HEK293T (cell line): ENCODE results near the gene TRIM36.

Source experiments
- CTCF ChIA-PET: fragments of 350-600 bp; formaldehyde crosslinking; extraction: SDS; loops from one replicate; lab custom pipeline; 2021; ENCODE audit warnings: antibody characterized with exemption, inconsistent platforms; lab: Yijun Ruan, JAX
- POLR2A ChIA-PET: fragments of 350-600 bp; formaldehyde crosslinking; extraction: SDS; loops from one replicate; lab custom pipeline; 2020; ENCODE audit warnings: antibody characterized with exemption, inconsistent platforms; lab: Yijun Ruan, JAX
- DNase-seq: peaks from one replicate; pipeline ENCODE4 v3.0.0; 2012; ENCODE audit warnings: mixed read lengths; ENCODE audit errors: extremely low spot score
- ARNT ChIP-seq: fragments of 450-650 bp; IDR thresholded peaks from 2 replicates; pipeline ENCODE4 v1.6.1; 2017; ENCODE audit warnings: mild to moderate bottlenecking
- BHLHE40 ChIP-seq: fragments of 450-650 bp; IDR thresholded peaks from 2 replicates; pipeline ENCODE4 v1.6.1; 2016; ENCODE audit warnings: mild to moderate bottlenecking, moderate library complexity, borderline replicate concordance
- CTBP1 ChIP-seq: fragments of 450-650 bp; IDR thresholded peaks from 2 replicates; pipeline ENCODE4 v1.6.1; 2016; ENCODE audit warnings: borderline replicate concordance
- ELF4 ChIP-seq: fragments of 450-650 bp; IDR thresholded peaks from 2 replicates; pipeline ENCODE4 v1.6.1; 2017; ENCODE audit warnings: antibody characterized with exemption
- FOXA1 ChIP-seq: fragments of 450-650 bp; IDR thresholded peaks from 2 replicates; pipeline ENCODE4 v1.6.1; 2016; ENCODE audit warnings: mild to moderate bottlenecking
- FOXK2 ChIP-seq: fragments of 450-650 bp; IDR thresholded peaks from 2 replicates; pipeline ENCODE4 v1.6.1; 2016; ENCODE audit warnings: mild to moderate bottlenecking
- FOXM1 ChIP-seq: fragments of 450-650 bp; IDR thresholded peaks from 2 replicates; pipeline ENCODE4 v1.6.1; 2017; ENCODE audit warnings: mild to moderate bottlenecking, borderline replicate concordance
- HDGF ChIP-seq: fragments of 450-650 bp; IDR thresholded peaks from 2 replicates; pipeline ENCODE4 v1.6.1; 2017; ENCODE audit warnings: antibody characterized with exemption, borderline replicate concordance
- L3MBTL2 ChIP-seq: fragments of 450-650 bp; conservative IDR thresholded peaks from 2 replicates; pipeline ENCODE4 v1.6.1; 2016; ENCODE audit warnings: mild to moderate bottlenecking
- LEF1 ChIP-seq: fragments of 450-650 bp; IDR thresholded peaks from 2 replicates; pipeline ENCODE4 v1.6.1; 2017; ENCODE audit warnings: mild to moderate bottlenecking, borderline replicate concordance
- NFRKB ChIP-seq: fragments of 450-650 bp; IDR thresholded peaks from 2 replicates; pipeline ENCODE4 v1.6.1; 2016; ENCODE audit warnings: mild to moderate bottlenecking, moderate library complexity
- SP1 ChIP-seq: fragments of 450-650 bp; IDR thresholded peaks from 2 replicates; pipeline ENCODE4 v1.6.1; 2017
- SUZ12 ChIP-seq: fragments of 450-650 bp; IDR thresholded peaks from 2 replicates; pipeline ENCODE4 v1.6.1; 2016; ENCODE audit warnings: mild to moderate bottlenecking
- TARDBP ChIP-seq: fragments of 450-650 bp; IDR thresholded peaks from 2 replicates; pipeline ENCODE4 v1.6.1; 2016
- ZNF384 ChIP-seq: fragments of 450-650 bp; IDR thresholded peaks from 2 replicates; pipeline ENCODE4 v1.6.1; 2016
- TF ChIP-seq, protein P1 (sequence below): fragments of 450-650 bp; IDR thresholded peaks from 2 replicates; pipeline ENCODE4 v1.6.1; 2016

Gene TRIM36

GRCh38 chr5:115184770-115185169 lies 15.1 kb upstream of the TRIM36 start:
- POLR2A ChIA-PET = no interaction called here
- no peak for TF ChIP-seq ARNT
- no peak for TF ChIP-seq HDGF
- TF ChIP-seq ZNF384 = no peak
- TF ChIP-seq FOXM1 = no peak
- no peak for TF ChIP-seq L3MBTL2
- TF ChIP-seq LEF1 = no peak
- TF ChIP-seq BHLHE40 = no peak
- no peak for TF ChIP-seq FOXK2
- no peak for TF ChIP-seq FOXA1
- no peak for TF ChIP-seq TARDBP
- TF ChIP-seq SUZ12 = no peak
- TF ChIP-seq, protein P1, sequence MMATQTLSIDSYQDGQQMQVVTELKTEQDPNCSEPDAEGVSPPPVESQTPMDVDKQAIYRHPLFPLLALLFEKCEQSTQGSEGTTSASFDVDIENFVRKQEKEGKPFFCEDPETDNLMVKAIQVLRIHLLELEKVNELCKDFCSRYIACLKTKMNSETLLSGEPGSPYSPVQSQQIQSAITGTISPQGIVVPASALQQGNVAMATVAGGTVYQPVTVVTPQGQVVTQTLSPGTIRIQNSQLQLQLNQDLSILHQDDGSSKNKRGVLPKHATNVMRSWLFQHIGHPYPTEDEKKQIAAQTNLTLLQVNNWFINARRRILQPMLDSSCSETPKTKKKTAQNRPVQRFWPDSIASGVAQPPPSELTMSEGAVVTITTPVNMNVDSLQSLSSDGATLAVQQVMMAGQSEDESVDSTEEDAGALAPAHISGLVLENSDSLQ = no peak
- CTCF ChIA-PET = no interaction called here
- DNase-seq = no peak

GRCh38 chr5:115181757-115182156 lies 12.0 kb upstream of the TRIM36 start:
- POLR2A ChIA-PET = interaction anchor here (1.7 kb wide), 1 partner anchor 8 kb away, joined by 3 read pairs; no protein-coding TSS in a partner anchor
- TF ChIP-seq ARNT = no peak
- TF ChIP-seq SP1 = no peak
- CTCF ChIA-PET = no interaction called here
- no peak for DNase-seq

DNA sequence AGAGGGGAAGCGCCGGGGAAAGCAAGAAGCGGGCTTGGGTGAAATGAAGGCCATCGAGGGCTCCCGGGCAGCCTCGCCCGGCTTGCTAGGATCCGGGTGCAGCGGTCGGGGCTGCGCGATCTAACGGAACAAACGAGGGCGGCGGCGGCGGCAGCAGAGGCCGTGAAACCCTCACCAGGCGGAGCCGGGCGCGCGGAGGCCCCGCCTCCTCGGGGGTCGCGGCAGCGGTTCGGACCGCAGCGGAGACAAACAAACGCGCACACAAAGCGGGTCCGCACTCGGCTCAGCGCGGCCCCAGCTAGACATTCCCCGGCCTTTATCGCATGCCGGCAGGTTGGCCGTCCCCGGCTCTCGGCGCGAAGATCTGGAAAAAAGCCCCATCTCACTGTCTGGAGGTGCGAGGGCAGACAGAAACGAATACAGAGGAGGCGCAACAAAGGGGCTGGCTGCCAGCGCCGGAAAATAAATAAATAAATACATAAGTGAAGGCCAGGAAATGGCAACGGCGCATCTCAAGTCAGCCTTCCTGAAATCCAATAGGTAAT lies 10.5 kb upstream of the TRIM36 start:
- ChIA-PET POLR2A (interaction anchor here (1.0 to 1.3 kb wide), 2 partner anchors 10 kb away, joined by 4 to 6 read pairs; partner anchors contain the start of gene TRIM36), CTCF (no interaction called here)
- TF ChIP-seq TARDBP = no peak
- no peak for TF ChIP-seq CTBP1
- no peak for TF ChIP-seq BHLHE40
- TF ChIP-seq ARNT = no peak
- TF ChIP-seq HDGF = no peak
- TF ChIP-seq L3MBTL2 = peak; percentile 90
- no peak for TF ChIP-seq SUZ12
- peak; percentile 66 for DNase-seq

DNA sequence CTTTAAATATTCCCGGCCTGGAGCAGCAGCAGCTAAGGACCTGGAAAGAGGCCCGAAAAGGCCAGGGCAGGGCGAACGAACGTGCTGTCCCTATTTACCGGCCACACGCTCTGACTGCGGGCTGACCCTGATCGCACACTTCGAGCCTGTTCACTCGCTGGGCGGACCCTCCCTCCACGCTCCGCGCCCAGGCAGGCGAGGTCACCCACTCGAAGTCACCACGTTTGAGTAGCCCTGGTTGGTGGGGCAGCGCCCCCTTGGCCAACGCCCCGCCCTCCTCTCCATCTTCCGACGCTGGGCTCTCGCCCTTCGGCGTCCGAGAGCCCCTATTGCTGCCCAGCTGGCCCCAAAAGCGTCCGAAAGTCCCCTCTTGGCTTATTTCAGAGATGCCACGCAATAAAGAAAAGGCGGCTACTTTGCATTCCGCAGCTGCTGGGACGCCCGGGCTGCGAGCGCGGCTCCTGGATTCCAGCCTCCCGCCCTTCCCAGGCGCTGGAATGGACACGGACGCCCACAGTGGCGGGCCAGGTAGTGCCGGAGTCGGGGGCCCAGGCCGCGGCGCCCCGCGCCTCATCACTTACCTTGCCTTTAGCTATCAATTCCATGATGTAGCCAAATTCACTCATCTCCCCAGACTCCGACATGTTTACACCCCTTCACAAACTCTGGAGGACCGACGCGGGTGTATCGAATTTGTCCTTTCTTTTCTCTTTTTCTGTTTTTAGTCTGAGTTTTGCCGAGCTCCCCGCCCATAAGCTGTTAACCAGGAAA lies 9.9 kb upstream of the TRIM36 start:
- TF ChIP-seq ZNF384 (no peak), L3MBTL2 (no peak), SUZ12 (no peak), FOXM1 (no peak), TARDBP (no peak), SP1 (no peak), LEF1 (no peak), HDGF (no peak)
- TF ChIP-seq, protein P1 = no peak
- ChIA-PET CTCF (no interaction called here), POLR2A (interaction anchor here (1.3 kb wide), 1 partner anchor 10 kb away, joined by 6 read pairs; the partner anchor contains the start of gene TRIM36)
- DNase-seq = peak; percentile 23

GRCh38 chr5:115179030-115179393 lies 9.3 kb upstream of the TRIM36 start:
- no peak for TF ChIP-seq TARDBP
- TF ChIP-seq FOXM1 = no peak
- no peak for TF ChIP-seq BHLHE40
- no peak for TF ChIP-seq NFRKB
- no peak for TF ChIP-seq HDGF
- TF ChIP-seq CTBP1 = no peak
- TF ChIP-seq, protein P1 = no peak
- no peak for TF ChIP-seq ELF4
- TF ChIP-seq FOXA1 = no peak
- no peak for TF ChIP-seq FOXK2
- no peak for TF ChIP-seq SP1
- TF ChIP-seq SUZ12 = no peak
- no peak for TF ChIP-seq L3MBTL2
- TF ChIP-seq ZNF384 = no peak
- TF ChIP-seq ARNT = no peak
- DNase-seq = no peak
- CTCF ChIA-PET = no interaction called here
- POLR2A ChIA-PET = interaction anchor here (1.3 kb wide), 1 partner anchor 9 kb away, joined by 6 read pairs; the partner anchor contains the start of gene TRIM36

DNA sequence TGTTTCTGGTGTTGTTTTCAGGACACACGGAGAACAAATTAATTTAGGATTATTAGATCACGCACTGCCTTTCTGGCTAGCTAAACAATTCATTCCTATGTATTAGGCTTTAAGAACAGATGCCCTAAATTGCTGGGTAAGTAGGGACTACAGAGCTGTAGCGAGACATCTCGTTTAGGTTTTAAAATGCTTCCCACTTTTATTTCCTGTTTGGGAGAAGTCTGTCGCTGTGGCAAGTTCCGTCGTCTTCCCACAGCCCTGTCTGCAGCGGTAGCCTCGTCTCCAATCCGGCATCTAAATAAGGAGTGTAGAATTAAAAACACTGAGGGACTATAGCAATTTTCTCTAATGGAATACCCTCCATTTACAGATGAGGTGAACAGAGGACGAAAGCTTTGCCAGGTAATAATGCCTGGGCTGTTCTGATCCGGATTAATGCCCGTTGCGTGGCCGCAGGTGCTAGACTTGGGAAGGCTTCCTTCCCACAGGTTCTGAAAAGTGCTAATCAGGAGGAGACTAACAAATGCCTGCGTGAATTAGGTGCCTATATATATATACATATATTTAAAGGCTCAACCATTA lies 1.3 kb upstream of the TRIM36 start:
- ChIA-PET CTCF (no interaction called here), POLR2A (interaction anchor here (0.7 to 1.7 kb wide), 2 partner anchors 9 to 10 kb away, joined by 4 to 6 read pairs; no protein-coding TSS in a partner anchor)
- TF ChIP-seq ARNT (no peak), FOXA1 (no peak), BHLHE40 (no peak), HDGF (no peak), NFRKB (no peak), TARDBP (no peak), ELF4 (no peak), FOXK2 (no peak), LEF1 (no peak), FOXM1 (no peak), SP1 (no peak), CTBP1 (no peak), SUZ12 (no peak), L3MBTL2 (no peak), ZNF384 (no peak)
- TF ChIP-seq, protein P1 = no peak
- no peak for DNase-seq
